CMK (cell line): ENCODE data around the gene SPATA25.
A peak's percentile ranks its signal among the peaks of the same experiment; 100 is the strongest.
"Not testable (repeated sequence)": the region's sequence is repeated elsewhere in the genome, so short reads cannot be mapped to it uniquely, and the experiment has no call there.

Experiments
- DNase-seq: peaks from one replicate; pipeline ENCODE4 v3.0.0-alpha.2; 2010; ENCODE audit warnings: low read depth

SPATA25 gene

GRCh38 chr20:45892828-45893500, 5.5 kb upstream of the SPATA25 start:
- no peak for DNase-seq

GRCh38 chr20:45892049-45892825, 4.8 kb upstream of the SPATA25 start:
- DNase-seq, result no peak

- peak; percentile 91 for DNase-seq
Measured at GRCh38 chr20:45890985-45891983, 3.9 kb upstream of the SPATA25 start, which contains the start of the genes CTSA and NEURL2. Gene CTSA (plus strand): TSS chr20:45891335. CDS start chr20:45891569, 234 bp downstream. Gene NEURL2 (minus strand): TSS chr20:45891208. CDS start chr20:45890991, 217 bp downstream.

GRCh38 chr20:45890077-45890984, 2.9 kb upstream of the SPATA25 start:
- DNase-seq, result no peak

- no peak for DNase-seq
Measured at GRCh38 chr20:45888681-45889080, 1.3 kb upstream of the SPATA25 start.

GRCh38 chr20:45886590-45887345, 654 bp downstream of the SPATA25 start:
- no peak for DNase-seq

GRCh38 chr20:45883100-45883469, 4.3 kb downstream of the SPATA25 start:
- no peak for DNase-seq

GRCh38 chr20:45882469-45883099, 4.8 kb downstream of the SPATA25 start:
- DNase-seq, result no peak

GRCh38 chr20:45880988-45881788, 6.2 kb downstream of the SPATA25 start, which contains the start of gene ZSWIM1:
Gene ZSWIM1 (plus strand): TSS chr20:45881227. CDS start chr20:45882593, 1,366 bp downstream.
- DNase-seq, result peak; percentile 99

GRCh38 chr20:45878076-45878761, 9.2 kb downstream of the SPATA25 start:
- no peak for DNase-seq

GRCh38 chr20:45874576-45874975, 12.8 kb downstream of the SPATA25 start:
- no peak for DNase-seq

GRCh38 chr20:45874104-45874481, 13.3 kb downstream of the SPATA25 start:
- DNase-seq, result not testable (repeated sequence)

- no peak for DNase-seq
Measured at GRCh38 chr20:45873409-45874103, 13.9 kb downstream of the SPATA25 start.

- no peak for DNase-seq
Measured at GRCh38 chr20:45872626-45873025, 14.8 kb downstream of the SPATA25 start.

- no peak for DNase-seq
Measured at GRCh38 chr20:45867819-45868176, 19.6 kb downstream of the SPATA25 start.

- no peak for DNase-seq
Measured at GRCh38 chr20:45867136-45867818, 20.1 kb downstream of the SPATA25 start.

- DNase-seq, result no peak
Measured at GRCh38 chr20:45866454-45866853, 21.0 kb downstream of the SPATA25 start.
